Dermis microvascular lymphatic vessel endothelial cell (primary cell): ENCODE data around the gene NOXA1. TPM values are rescaled to one million over a fixed set of nuclear protein-coding genes. Genes with fewer than 3 reads are reported as not detected.

Experiments
- DNase-seq, 2 donors: peaks; one replicate each; pipeline versions ENCODE4 v3.0.0 to v3.0.0-alpha.2; 2010; ENCODE audit warnings: low read depth in 2 of 2
- total RNA-seq: library from RNA; depleted of rRNA; stranded (reverse); fragments of >200 nt; gene quantifications from 2 replicates; pipeline ENCODE4 v1.2.1, GENCODE V29; 2014

Gene NOXA1
- total RNA-seq, 1 donor from 2014 or later: 1.3 TPM

- peak; percentile 55 to 89 for DNase-seq
Observed at GRCh38 chr9:137387114-137387890, 35.9 kb upstream of the NOXA1 start.

GRCh38 chr9:137387891-137388560, 35.2 kb upstream of the NOXA1 start:
- no peak for DNase-seq

GRCh38 chr9:137388589-137389427, 34.4 kb upstream of the NOXA1 start:
- DNase-seq: no peak

- DNase-seq: no peak
Observed at GRCh38 chr9:137389428-137389746, 33.8 kb upstream of the NOXA1 start.

GRCh38 chr9:137390553-137391410, 32.4 kb upstream of the NOXA1 start:
- peak in 1 of 2 donors; percentile 47 for DNase-seq

- DNase-seq: peak; percentile 56 to 89
Observed at GRCh38 chr9:137391411-137391754, 31.8 kb upstream of the NOXA1 start.

GRCh38 chr9:137392232-137393007, 30.8 kb upstream of the NOXA1 start:
- DNase-seq: no peak

- DNase-seq: no peak
Observed at GRCh38 chr9:137393176-137394150, 29.7 kb upstream of the NOXA1 start.

GRCh38 chr9:137394866-137395665, 28.1 kb upstream of the NOXA1 start:
- no peak for DNase-seq

- no peak for DNase-seq
Observed at GRCh38 chr9:137395666-137396010, 27.6 kb upstream of the NOXA1 start.

GRCh38 chr9:137396227-137396626, 27.0 kb upstream of the NOXA1 start:
- no peak for DNase-seq

- no peak for DNase-seq
Observed at GRCh38 chr9:137396634-137397367, 26.4 kb upstream of the NOXA1 start.

GRCh38 chr9:137397675-137398423, 25.3 kb upstream of the NOXA1 start:
- no peak for DNase-seq

- no peak for DNase-seq
Observed at GRCh38 chr9:137398561-137399468, 24.4 kb upstream of the NOXA1 start.

GRCh38 chr9:137402746-137403145, 20.4 kb upstream of the NOXA1 start:
- DNase-seq: no peak

GRCh38 chr9:137403269-137403668, 19.9 kb upstream of the NOXA1 start:
- no peak for DNase-seq
